ENCODE data around the gene PRKCE. TPM values are rescaled to one million over a fixed set of nuclear protein-coding genes. Genes with fewer than 3 reads are reported as not detected.

PRKCE gene
- total RNA-seq, 1 experiment from 2014 or later = 1.3 TPM

GRCh38 chr2:45772038-45772437 is 120.6 kb downstream of the PRKCE start:
- no peaks in the 10 kb centered on the region for H3K23me2 ChIP-seq (ENCODE audit: insufficient read length, low read depth, low read length, poor library complexity, severe bottlenecking)
- H3K4me1 ChIP-seq (ENCODE audit: insufficient read depth, low read length) = no peaks in the 10 kb centered on the region
- no peak overlapping the region for H2AFZ ChIP-seq (ENCODE audit: low read length)
- no peak overlapping the region for H4K8ac ChIP-seq (replicated peaks; ENCODE audit: insufficient read length, low read depth, low read length)
- no peak overlapping the region for H3K14ac ChIP-seq (ENCODE audit: insufficient read depth, low read length)
- Mint-ChIP-seq H3K27me3 (ENCODE audit: low read depth) (peaks cover 2% of the 10 kb centered on the region; the same call in 1 of the 2 replicates), H3K4me3 (no peak overlapping the region), H3K36me3 (ENCODE audit: insufficient read depth in 1 of 3, low read depth in 3 of 3) (no peaks in the 10 kb centered on the region), H3K4me1 (peaks cover 25 to 28% of the 10 kb centered on the region in 2 experiments), H3K9me3 (no peaks in the 10 kb centered on the region), H3K27ac (no peak overlapping the region)
- no peak overlapping the region for H2AK5ac ChIP-seq (ENCODE audit: insufficient read length, low read length)
- H3K9me3 ChIP-seq (ENCODE audit: control insufficient read depth, low read depth, low read length) = no peaks in the 10 kb centered on the region
- DNase-seq = no peak
- no peak overlapping the region for H2BK15ac ChIP-seq (ENCODE audit: low read depth, low read length)
- no peak overlapping the region for H2BK120ac ChIP-seq (ENCODE audit: low read depth, low read length, poor library complexity, severe bottlenecking)
- H3K4ac ChIP-seq (ENCODE audit: low read depth, low read length) = no peak overlapping the region
- no peak overlapping the region for H4K5ac ChIP-seq (ENCODE audit: insufficient read length, low read depth, low read length)
- H2BK20ac ChIP-seq (ENCODE audit: low read depth, low read length, poor library complexity, severe bottlenecking) = no peak overlapping the region
- no peak overlapping the region for H3K18ac ChIP-seq (ENCODE audit: insufficient read length, low read depth, low read length)
- no peaks in the 10 kb centered on the region for H3K79me2 ChIP-seq (ENCODE audit: insufficient read depth, low read length)
- H3K23ac ChIP-seq (ENCODE audit: insufficient read length, low read depth, low read length) = no peak overlapping the region
- TF ChIP-seq CTCF (conservative IDR thresholded peaks at IDR 0.05) = no peak
- no CpG with 5 or more reads among the region's 2 CpGs for WGBS (ENCODE audit: extremely low coverage, insufficient read length, low lambda C conversion rate)
- no peak overlapping the region for H4K91ac ChIP-seq (ENCODE audit: insufficient read length, low read depth, low read length)
- no peaks in the 10 kb centered on the region for H3K79me1 ChIP-seq (ENCODE audit: insufficient read depth, low read depth, low read length, poor library complexity, severe bottlenecking)
- no peak overlapping the region for H3K56ac ChIP-seq (ENCODE audit: insufficient read length, low read depth, low read length)
- no peaks in the 10 kb centered on the region for H3K27me3 ChIP-seq (ENCODE audit: insufficient read depth, low read length)
- no peak overlapping the region for H3K9ac ChIP-seq (ENCODE audit: extremely low read depth, insufficient read length, low read length)
- no peaks in the 10 kb centered on the region for H4K20me1 ChIP-seq (ENCODE audit: control insufficient read depth, insufficient read depth, insufficient read length)
- no peak overlapping the region for H3K4me2 ChIP-seq (ENCODE audit: insufficient read depth, insufficient read length, low read length)
- no peak overlapping the region for H3T11ph ChIP-seq (ENCODE audit: low read length)
- no peak overlapping the region for H2BK12ac ChIP-seq (ENCODE audit: insufficient read length, low read depth, low read length)
- H2BK5ac ChIP-seq (ENCODE audit: insufficient read length, low read length) = no peak overlapping the region
- H3K27ac ChIP-seq (ENCODE audit: insufficient read length, low read depth, low read length) = no peak overlapping the region
